Stomach (tissue), 9 donors: ENCODE results near the gene SLC7A11. TPM values are rescaled to one million over a fixed set of nuclear protein-coding genes. Genes with fewer than 3 reads are reported as not detected.
"Not testable (repeated sequence)": the region's sequence is repeated elsewhere in the genome, so short reads cannot be mapped to it uniquely, and the experiment has no call there.

ENCODE experiments used
- DNase-seq, 2 donors: peaks; one replicate each; pipeline versions ENCODE4 v3.0.0 to v3.0.0-alpha.2; 2013 to 2019
- H3K27ac ChIP-seq, 5 donors: fragments of 200-600 bp in 4 of 5; sonication (generic) in 4 of 5; one replicate each; pipeline ENCODE4 v1.5.1; 2013 to 2019; ENCODE audit warnings: mild to moderate bottlenecking in 1 of 5, moderate library complexity in 1 of 5
- H3K27me3 ChIP-seq, 3 donors: fragments of 200-600 bp; sonication (generic); one replicate each; pipeline ENCODE4 v1.5.1; 2017 to 2019; ENCODE audit warnings: mixed run types in 1 of 3
- H3K36me3 ChIP-seq, 4 donors: fragments of 200-600 bp; sonication (generic); 1 replicate in 3 of 4; 2 replicates in 1 of 4; pipeline ENCODE4 v1.5.1; 2016 to 2019
- H3K4me1 ChIP-seq, 4 donors: fragments of 200-600 bp; sonication (generic); one replicate each; pipeline ENCODE4 v1.5.1; 2016 to 2019
- H3K4me3 ChIP-seq, 4 donors: fragments of 200-600 bp; sonication (generic) in 3 of 4; one replicate each; pipeline ENCODE4 v1.5.1; 2016 to 2019; ENCODE audit warnings: mild to moderate bottlenecking in 1 of 4
- H3K9me3 ChIP-seq, 4 donors: fragments of 200-600 bp; sonication (generic); one replicate each; pipeline ENCODE4 v1.5.1; 2016 to 2019
- EP300 ChIP-seq: sonication (generic); formaldehyde crosslinking; IDR thresholded peaks from one replicate; pipeline ENCODE4 v1.6.1; 2017; ENCODE audit warnings: antibody characterized with exemption
- POLR2A ChIP-seq, 4 donors: fragments of 450-650 bp; IDR thresholded peaks; one replicate each; pipeline ENCODE4 v1.6.1; 2016; ENCODE audit warnings: antibody characterized with exemption in 4 of 4, control low read depth in 2 of 4, mild to moderate bottlenecking in 1 of 4, moderate library complexity in 1 of 4
- POLR2AphosphoS5 ChIP-seq, 3 donors: sonication (generic); formaldehyde crosslinking; IDR thresholded peaks; one replicate each; pipeline ENCODE4 v1.6.1; 2016; ENCODE audit warnings: antibody characterized with exemption in 3 of 3
- WGBS, 5 donors: extraction: QIAGEN DNeasy Blood & Tissue Kit in 3 of 5; methylation state at CpG; one replicate each; pipeline versions ENCODE4 v1.1.5 to v1.1.7; 2013 to 2018; 5-methylcytosine and 5-hydroxymethylcytosine counted together
- intact Hi-C: fragments of 100-400 bp; cut with DNase I; formaldehyde crosslinking; loops from one replicate; pipeline ENCODE4 v1.15.1; 2023; ENCODE audit warnings: low total_unique reads
- polyA plus RNA-seq, 3 donors: library from polyadenylated mRNA; stranded (reverse); fragments of 200-250 nt; gene quantifications; one replicate each; pipeline ENCODE4 v1.2.3, GENCODE V29; 2013
- total RNA-seq, 5 donors: library from RNA; depleted of rRNA; stranded (reverse); fragments of >200 nt; gene quantifications; one replicate each; pipeline versions ENCODE4 v1.1.0 to v1.2.3, GENCODE V29; 2014 to 2016
- TF ChIP-seq, protein P1 (sequence below), 7 experiments: fragments of 450-650 bp in 4 of 7; fragments of 200-600 bp in 3 of 7; sonication (generic) in 3 of 7; IDR thresholded peaks; one replicate each; pipeline ENCODE4 v1.5.1; 2016 to 2019; ENCODE audit warnings: antibody characterized with exemption in 7 of 7, control low read depth in 2 of 7, mild to moderate bottlenecking in 1 of 7
- donor health status: healthy with polysubstance abuse.
- donor health status: Bipolar disorder and iron deficiency.
- donor health status: healthy.

Gene SLC7A11
- total and polyA plus RNA-seq, 8 donors: 0.50 to 15.8 (median 2.3) TPM; not detected in 1

DNA sequence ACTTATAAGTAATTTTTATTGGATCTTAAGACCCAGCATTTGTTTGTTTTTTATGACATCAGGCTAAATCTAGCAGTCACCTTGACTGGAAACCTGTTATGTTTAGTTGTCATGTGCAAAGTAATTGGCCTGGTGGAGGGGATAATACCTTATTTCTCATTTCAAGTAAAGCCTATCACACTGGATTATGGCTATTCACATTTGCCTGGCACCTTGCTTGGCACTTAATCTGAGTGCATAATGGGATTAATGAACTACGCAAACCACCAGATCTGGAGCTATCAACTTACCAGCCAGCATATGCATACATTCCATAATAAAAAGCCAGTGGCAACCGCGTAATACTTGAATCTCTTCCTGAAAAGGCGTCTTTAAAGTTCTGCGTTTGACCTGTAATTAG, 23.2 kb downstream of the SLC7A11 start:
- TF ChIP-seq POLR2A (IDR thresholded peaks at IDR 0.05) (no peak), EP300 (no peak)
- H3K36me3 ChIP-seq: peaks cover 0 to 5% (median 0%) of the 10 kb centered on the region in 4 donors
- no peak overlapping the region for H3K27ac ChIP-seq
- DNase-seq: no peak
- H3K9me3 ChIP-seq: no peaks in the 10 kb centered on the region
- H3K27me3 ChIP-seq: no peaks in the 10 kb centered on the region
- 78 to 81% (median 80%) methylated on average over 5 of the region's 5 CpGs for whole genome bisulfite sequencing, 5 donors
- intact Hi-C loops: no loop called here
- no peak overlapping the region for H3K4me3 ChIP-seq
- H3K4me1 ChIP-seq: peaks cover 0 to 8% (median 4%) of the 10 kb centered on the region in 4 donors

DNA sequence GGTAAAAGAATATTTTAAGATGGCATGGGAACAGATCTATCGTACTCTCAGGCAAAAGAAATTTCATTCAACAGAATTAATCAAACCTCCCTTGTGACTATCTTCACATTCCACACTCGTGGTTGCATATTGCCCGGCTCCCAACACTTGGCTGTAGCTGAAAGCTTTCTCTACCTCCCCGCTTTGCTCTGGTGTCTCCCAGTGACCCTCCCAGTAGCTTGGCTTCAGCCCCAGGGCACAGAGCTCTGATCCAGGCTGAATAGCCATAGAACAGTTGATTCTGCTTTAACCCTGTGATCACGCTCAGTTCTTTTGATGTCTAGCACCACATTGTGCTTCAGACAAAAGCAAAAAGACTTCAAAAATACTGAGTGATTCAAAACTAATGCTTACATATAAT, 24.6 kb downstream of the SLC7A11 start:
- TF ChIP-seq POLR2A (IDR thresholded peaks at IDR 0.05): no peak
- TF ChIP-seq, protein P1, sequence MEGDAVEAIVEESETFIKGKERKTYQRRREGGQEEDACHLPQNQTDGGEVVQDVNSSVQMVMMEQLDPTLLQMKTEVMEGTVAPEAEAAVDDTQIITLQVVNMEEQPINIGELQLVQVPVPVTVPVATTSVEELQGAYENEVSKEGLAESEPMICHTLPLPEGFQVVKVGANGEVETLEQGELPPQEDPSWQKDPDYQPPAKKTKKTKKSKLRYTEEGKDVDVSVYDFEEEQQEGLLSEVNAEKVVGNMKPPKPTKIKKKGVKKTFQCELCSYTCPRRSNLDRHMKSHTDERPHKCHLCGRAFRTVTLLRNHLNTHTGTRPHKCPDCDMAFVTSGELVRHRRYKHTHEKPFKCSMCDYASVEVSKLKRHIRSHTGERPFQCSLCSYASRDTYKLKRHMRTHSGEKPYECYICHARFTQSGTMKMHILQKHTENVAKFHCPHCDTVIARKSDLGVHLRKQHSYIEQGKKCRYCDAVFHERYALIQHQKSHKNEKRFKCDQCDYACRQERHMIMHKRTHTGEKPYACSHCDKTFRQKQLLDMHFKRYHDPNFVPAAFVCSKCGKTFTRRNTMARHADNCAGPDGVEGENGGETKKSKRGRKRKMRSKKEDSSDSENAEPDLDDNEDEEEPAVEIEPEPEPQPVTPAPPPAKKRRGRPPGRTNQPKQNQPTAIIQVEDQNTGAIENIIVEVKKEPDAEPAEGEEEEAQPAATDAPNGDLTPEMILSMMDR (IDR thresholded peaks at IDR 0.05): no peak
- TF ChIP-seq EP300: no peak
- no peak for TF ChIP-seq POLR2AphosphoS5 (IDR thresholded peaks at IDR 0.05)

DNA sequence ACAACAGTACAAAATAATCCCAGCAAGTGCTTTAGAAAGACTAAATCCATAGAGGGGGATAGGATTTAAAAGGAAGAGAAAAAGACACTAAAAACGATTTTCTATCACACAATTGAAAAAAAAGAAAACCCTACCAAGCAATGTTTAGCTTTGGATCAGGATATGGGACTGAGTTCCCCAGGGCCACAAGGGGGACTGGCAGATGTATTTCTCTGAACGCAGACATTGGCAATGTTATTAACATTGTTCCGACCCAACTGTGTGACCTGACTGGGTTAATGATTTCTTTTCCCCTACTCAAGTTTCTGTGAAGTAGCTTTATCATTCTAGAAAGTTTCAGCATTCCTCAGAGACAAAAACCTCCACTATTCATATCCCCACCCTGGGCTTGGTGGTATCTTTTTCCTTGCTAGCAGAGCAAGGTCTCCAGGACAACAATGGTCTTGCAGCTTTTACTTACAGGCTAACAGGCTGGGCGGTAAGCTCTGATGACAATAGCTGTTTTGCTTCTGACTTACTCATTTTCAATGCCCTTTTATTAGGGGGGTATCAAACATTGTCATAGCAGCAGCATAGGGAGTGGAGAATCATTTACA, 25.8 kb downstream of the SLC7A11 start:
- Histone ChIP-seq H3K4me1 (no peaks in the 10 kb centered on the region), H3K9me3 (no peaks in the 10 kb centered on the region), H3K27me3 (no peaks in the 10 kb centered on the region), H3K36me3 (peaks cover 0 to 5% (median 0%) of the 10 kb centered on the region in 4 donors), H3K4me3 (no peak overlapping the region), H3K27ac (no peak overlapping the region)
- TF ChIP-seq POLR2AphosphoS5 (IDR thresholded peaks at IDR 0.05): no peak
- TF ChIP-seq EP300: no peak
- TF ChIP-seq, protein P1 (IDR thresholded peaks at IDR 0.05): no peak
- TF ChIP-seq POLR2A (IDR thresholded peaks at IDR 0.05): no peak
- WGBS, 5 donors: 32 to 56% (median 47%) methylated on average over 4 of the region's 4 CpGs
- peak in 1 of 2 donors; percentile 22 for DNase-seq
- intact Hi-C loops: no loop called here

More for the DNA sequence above, 24.6 kb downstream of the SLC7A11 start:
- Histone ChIP-seq H3K9me3 (no peaks in the 10 kb centered on the region), H3K27me3 (no peaks in the 10 kb centered on the region), H3K4me1 (peaks cover 0 to 8% (median 4%) of the 10 kb centered on the region in 4 donors), H3K27ac (no peak overlapping the region), H3K4me3 (no peak overlapping the region), H3K36me3 (peaks cover 0 to 5% (median 0%) of the 10 kb centered on the region in 4 donors)
- DNase-seq: no peak
- WGBS, 5 donors: 82 to 92% (median 88%) methylated on average over 5 of the region's 5 CpGs
- intact Hi-C loops: no loop called here

DNA sequence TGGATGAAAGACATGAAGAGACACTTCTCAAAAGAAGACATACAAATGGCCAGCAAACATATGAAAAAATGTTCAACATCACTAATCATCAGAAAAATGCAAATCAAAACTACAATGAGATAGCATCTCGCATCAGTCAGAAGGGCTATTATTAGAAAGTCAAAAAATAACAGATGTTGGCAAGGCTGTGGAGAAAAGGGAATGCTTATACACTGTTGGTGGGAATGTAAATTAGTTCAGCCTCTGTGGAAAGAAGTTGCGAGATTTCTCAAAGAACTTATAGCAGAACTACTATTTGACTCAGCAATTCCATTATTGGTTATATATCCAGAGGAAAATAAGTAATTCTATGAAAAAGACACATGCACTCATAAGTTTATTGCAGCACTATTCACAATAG, 31.6 kb downstream of the SLC7A11 start:
- 63 to 85% (median 81%) methylated on average over 2 of the region's 2 CpGs for WGBS, 5 donors
- H3K27me3 ChIP-seq, DNase-seq, H3K36me3 ChIP-seq, intact Hi-C loops, H3K4me1 ChIP-seq, H3K27ac ChIP-seq, H3K9me3 ChIP-seq, H3K4me3 ChIP-seq: not testable (repeated sequence)

DNA sequence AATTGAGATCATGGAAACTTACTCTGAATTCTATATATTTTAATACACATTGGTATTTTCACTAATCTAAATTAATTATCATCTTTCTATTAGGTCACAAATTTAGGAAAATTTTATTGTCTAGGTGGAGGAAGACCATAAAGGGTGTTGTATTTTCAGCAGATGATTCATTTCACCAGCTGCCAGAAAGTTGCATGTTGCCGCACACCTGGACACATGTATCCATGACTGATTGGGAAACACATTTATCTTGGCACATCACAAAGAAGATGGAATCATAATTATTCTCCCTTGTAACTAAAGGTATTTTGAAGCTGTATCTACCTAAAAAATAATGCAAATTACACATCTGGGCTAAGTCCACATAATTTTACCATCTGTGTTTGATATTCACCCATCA, 33.1 kb downstream of the SLC7A11 start:
- no peaks in the 10 kb centered on the region for H3K9me3 ChIP-seq
- no peak for DNase-seq
- H3K4me1 ChIP-seq: peaks cover 0 to 4% (median 0%) of the 10 kb centered on the region in 4 donors
- H3K27me3 ChIP-seq: no peaks in the 10 kb centered on the region
- intact Hi-C loops: no loop called here
- no peak for TF ChIP-seq POLR2A (IDR thresholded peaks at IDR 0.05)
- no peak for TF ChIP-seq EP300
- TF ChIP-seq, protein P1 (IDR thresholded peaks at IDR 0.05): no peak
- no peak for TF ChIP-seq POLR2AphosphoS5 (IDR thresholded peaks at IDR 0.05)
- no peak overlapping the region for H3K27ac ChIP-seq
- H3K36me3 ChIP-seq: no peaks in the 10 kb centered on the region
- H3K4me3 ChIP-seq: no peak overlapping the region
- 89 to 97% (median 93%) methylated on average over 1 of the region's 1 CpG for WGBS, 5 donors
